Stimulated activated CD4-positive, alpha-beta T cell treated with anti-CD3 and anti-CD28 coated beads, TNF-alpha, amount 100 ng/mL, for 1 hour (primary cell): Measurements from ENCODE around the gene ALPP.
"Not testable (repeated sequence)": the region's sequence is repeated elsewhere in the genome, so short reads cannot be mapped to it uniquely, and the experiment has no call there.

Experiments used
- DNase-seq, 3 donors: peaks; one replicate each; pipeline ENCODE4 v3.0.0-alpha.2; 2020; ENCODE audit warnings: low read depth in 3 of 3, low spot score in 1 of 3

ALPP gene

GRCh38 chr2:232379610-232380590 lies 1.3 kb downstream of the ALPP start:
- not testable (repeated sequence) for DNase-seq

DNA sequence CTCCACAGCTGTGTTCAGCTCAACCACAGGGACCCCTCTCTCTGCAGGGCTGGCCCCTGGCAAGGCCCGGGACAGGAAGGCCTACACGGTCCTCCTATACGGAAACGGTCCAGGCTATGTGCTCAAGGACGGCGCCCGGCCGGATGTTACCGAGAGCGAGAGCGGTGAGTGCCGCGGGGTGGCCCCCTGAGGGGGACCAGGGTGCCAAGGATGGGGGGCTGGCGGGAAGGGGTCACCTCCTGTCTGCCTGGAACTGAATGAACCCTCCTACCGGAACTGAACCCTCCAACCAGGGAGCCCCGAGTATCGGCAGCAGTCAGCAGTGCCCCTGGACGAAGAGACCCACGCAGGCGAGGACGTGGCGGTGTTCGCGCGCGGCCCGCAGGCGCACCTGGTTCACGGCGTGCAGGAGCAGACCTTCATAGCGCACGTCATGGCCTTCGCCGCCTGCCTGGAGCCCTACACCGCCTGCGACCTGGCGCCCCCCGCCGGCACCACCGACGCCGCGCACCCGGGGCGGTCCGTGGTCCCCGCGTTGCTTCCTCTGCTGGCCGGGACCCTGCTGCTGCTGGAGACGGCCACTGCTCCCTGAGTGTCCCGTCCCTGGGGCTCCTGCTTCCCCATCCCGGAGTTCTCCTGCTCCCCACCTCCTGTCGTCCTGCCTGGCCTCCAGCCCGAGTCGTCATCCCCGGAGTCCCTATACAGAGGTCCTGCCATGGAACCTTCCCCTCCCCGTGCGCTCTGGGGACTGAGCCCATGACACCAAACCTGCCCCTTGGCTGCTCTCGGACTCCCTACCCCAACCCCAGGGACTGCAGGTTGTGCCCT lies 2.9 kb downstream of the ALPP start:
- not testable (repeated sequence) for DNase-seq

GRCh38 chr2:232382331-232383225 lies 4.0 kb downstream of the ALPP start:
- DNase-seq, result no peak

- DNase-seq, result no peak
These were observed 5.9 kb downstream of the ALPP start for GRCh38 chr2:232384466-232384865.

GRCh38 chr2:232385058-232385457 lies 6.5 kb downstream of the ALPP start:
- not testable (repeated sequence) for DNase-seq

DNA sequence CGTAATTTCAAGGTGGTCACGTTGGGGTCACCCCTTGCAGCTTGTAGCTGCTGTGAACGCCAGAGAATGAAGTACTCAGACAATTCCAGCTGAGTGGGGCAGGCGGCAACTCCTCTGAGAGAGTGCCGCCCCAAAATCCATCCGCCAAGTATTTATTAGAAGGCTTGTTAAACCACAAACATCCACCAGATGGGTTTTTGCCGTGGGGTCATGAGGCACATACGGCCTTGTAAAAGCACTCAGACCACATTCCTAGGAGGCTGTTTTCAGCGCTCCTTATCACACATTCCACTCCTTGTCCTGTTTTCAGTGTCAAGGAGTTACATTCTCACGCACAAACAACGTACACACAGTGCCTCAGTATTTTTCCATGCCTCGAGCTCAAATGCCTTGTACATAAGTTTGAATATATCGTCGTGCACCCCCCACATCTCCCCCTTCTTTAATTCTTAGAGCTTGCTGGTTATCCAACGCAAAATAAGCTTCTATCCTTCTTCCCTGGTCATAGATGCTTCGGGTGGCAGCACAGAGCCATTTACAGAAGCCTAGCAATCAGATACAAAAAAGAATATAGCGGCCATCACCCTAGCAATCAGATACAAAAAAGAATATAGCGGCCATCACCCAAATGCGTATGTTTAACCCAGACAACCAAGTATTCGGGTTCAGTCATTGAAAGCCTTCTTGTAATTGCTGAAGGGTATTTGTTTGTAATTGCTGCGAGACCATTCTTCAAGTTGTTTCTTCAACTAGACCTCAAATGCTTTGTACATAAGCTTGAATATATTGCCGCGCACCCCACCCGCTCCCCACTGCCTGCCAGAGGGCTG lies 7.3 kb downstream of the ALPP start:
- DNase-seq, result no peak

DNA sequence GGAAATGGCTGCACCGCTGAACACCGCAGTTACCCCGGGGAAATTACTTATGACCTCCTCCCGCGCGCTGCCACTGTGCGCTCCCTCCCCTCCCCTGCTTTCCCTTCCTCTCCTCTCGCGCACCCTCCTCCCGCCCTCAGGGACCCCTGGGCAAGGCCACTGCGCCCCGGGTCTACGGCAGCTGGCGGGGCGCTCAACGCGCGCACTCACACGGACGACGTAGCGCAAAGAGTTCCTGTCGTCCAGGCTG lies 7.9 kb downstream of the ALPP start:
- DNase-seq, result no peak

- no peak for DNase-seq
These were observed 8.3 kb downstream of the ALPP start for GRCh38 chr2:232386740-232387450.

DNA sequence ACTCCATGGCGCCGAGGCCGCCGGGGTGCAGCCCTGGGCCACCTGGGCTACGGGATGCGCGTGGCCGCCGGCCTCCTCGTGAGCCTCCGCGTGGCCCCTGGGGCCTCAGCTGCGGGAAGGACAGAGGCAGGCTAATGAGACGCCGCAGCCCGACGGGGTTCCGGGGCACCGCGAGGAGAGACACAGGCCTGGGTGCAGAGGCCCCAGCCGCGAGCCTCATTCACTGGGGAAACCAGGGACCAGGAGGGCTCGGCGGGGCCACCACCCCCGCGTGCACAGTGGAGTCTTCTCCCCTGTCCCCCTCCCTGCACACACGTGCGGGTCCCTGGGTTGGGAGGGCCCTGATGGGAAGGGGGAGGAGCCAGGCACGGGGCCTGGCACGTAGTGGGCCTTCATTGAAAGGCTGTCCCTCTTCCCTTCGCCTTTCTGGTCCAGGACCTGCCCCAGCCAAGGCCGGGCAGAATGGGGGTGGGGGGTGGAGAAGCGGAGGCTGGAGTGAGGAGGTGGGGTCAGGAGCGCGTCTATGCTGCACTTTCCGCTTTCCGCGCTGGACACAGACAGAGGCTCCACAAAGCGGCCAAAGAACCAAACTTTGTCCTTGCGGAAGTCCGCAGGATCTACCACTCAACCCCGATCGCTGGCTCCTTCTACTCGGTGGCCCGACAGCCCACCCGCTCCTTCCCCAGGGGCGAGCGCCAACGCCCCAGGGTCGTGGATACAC lies 9.1 kb downstream of the ALPP start:
- no peak for DNase-seq

GRCh38 chr2:232388324-232388891 lies 9.9 kb downstream of the ALPP start:
- no peak for DNase-seq

- no peak for DNase-seq
These were observed 10.8 kb downstream of the ALPP start for GRCh38 chr2:232389327-232389726.

GRCh38 chr2:232390661-232391060 lies 12.1 kb downstream of the ALPP start:
- no peak for DNase-seq

GRCh38 chr2:232393556-232393955 lies 15.0 kb downstream of the ALPP start:
- no peak for DNase-seq

- DNase-seq, result not testable (repeated sequence)
These were observed 15.9 kb downstream of the ALPP start for GRCh38 chr2:232394431-232394830.

GRCh38 chr2:232395586-232395985 lies 17.0 kb downstream of the ALPP start:
- no peak for DNase-seq

DNA sequence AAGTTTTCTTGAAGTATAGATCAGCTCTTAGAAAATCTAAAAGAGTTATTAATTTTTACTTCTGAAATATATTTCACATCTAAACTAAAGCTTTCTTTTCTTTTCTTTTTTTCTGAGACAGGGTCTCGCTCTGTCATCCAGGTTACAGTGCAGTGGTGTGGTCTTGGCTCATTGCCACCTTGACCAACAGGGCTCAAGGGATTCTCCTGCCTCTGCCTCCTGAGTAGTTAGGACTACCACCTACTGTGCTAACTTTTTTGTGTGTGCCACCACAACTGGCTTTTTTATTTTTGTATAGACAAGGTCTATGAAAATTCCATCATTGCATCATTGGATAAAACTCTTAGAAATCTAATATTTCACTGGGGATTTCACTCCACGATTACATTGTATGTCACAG lies 18.1 kb downstream of the ALPP start:
- DNase-seq, result no peak

DNA sequence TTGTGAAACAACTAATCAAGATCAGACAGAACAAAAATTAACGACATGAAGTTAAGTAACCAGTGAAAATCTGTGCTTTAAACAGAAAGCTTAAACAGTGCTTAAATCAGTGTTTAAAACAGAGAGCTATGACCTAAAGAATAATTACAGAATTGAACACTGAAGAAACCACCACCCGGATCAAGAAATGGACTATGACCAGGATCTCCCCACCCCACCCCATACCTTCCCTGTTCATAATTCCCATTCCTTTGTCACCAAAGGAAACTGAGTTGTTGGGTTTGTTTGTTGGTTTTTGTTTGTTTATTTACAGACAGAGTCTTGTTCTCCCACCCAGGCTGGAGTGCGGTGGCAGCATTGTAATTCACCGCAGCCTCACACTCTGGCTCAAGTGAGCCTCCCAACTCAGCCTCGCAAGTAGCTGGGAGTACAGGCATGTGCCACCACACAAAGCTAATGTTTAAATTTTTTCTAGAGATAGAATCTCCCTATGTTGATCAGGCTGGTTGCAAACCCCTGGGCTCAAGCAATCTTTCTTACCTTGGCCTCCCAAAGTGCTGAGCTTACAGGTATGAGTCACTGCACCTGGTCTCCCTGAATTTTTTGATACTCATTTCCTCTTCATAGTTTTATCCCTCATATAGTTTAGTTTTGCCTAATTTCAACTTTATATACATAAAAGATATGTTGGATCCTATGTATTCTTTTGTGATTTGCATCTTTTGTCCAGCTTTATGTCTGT lies 19.9 kb downstream of the ALPP start:
- no peak for DNase-seq
